ENCODE data around the gene CCDC186.

Gene CCDC186

DNA sequence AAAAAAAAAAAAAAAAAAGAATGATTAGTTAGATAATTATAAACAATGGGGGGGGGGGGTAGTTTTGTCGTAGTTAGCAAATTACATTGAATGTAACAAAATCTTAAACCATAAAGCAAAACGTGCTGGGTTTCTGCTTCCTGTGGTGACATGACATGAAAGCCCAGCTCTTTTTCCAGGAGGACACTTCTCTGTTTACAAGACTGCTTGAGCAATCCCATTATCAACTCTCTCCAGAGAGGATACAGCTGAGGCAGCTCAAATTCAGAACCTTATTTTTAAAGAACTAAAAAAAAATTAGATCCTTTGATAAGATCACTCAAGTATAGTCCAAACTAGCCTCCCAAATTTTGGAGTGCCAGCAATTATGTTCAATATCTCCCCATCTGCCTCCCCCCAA lies 71.7 kb downstream of the CCDC186 start:
- Histone ChIP-seq H3K27ac (ENCODE audit: low read length) (no peak overlapping the region), H3K27me3 (ENCODE audit: low read depth, low read length) (0 out of 2 replicates have a peak, but pooled peaks cover 4% of the 10 kb centered on the region), H3K4me3 (ENCODE audit: low read length) (no peak overlapping the region), H3K4me1 (ENCODE audit: low read length) (peaks cover 11% of the 10 kb centered on the region), H3K36me3 (replicated peaks; ENCODE audit: low read depth, low read length) (no peaks in the 10 kb centered on the region), H3K79me2 (ENCODE audit: low read length) (no peaks in the 10 kb centered on the region), H3K4me2 (ENCODE audit: low read length) (no peak overlapping the region), H2AFZ (ENCODE audit: low read depth, low read length) (no peak overlapping the region), H3K9ac (ENCODE audit: low read length) (no peak overlapping the region), H3K9me3 (ENCODE audit: insufficient read depth, low read length) (no peaks in the 10 kb centered on the region), H4K20me1 (ENCODE audit: insufficient read depth, low read length) (no peaks in the 10 kb centered on the region)
- TF ChIP-seq EZH2phosphoT487 (IDR thresholded peaks at IDR 0.05; ENCODE audit: low read depth): no peak
- TF ChIP-seq, protein P1, sequence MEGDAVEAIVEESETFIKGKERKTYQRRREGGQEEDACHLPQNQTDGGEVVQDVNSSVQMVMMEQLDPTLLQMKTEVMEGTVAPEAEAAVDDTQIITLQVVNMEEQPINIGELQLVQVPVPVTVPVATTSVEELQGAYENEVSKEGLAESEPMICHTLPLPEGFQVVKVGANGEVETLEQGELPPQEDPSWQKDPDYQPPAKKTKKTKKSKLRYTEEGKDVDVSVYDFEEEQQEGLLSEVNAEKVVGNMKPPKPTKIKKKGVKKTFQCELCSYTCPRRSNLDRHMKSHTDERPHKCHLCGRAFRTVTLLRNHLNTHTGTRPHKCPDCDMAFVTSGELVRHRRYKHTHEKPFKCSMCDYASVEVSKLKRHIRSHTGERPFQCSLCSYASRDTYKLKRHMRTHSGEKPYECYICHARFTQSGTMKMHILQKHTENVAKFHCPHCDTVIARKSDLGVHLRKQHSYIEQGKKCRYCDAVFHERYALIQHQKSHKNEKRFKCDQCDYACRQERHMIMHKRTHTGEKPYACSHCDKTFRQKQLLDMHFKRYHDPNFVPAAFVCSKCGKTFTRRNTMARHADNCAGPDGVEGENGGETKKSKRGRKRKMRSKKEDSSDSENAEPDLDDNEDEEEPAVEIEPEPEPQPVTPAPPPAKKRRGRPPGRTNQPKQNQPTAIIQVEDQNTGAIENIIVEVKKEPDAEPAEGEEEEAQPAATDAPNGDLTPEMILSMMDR (IDR thresholded peaks at IDR 0.05; ENCODE audit: low read depth, low read length): no peak

DNA sequence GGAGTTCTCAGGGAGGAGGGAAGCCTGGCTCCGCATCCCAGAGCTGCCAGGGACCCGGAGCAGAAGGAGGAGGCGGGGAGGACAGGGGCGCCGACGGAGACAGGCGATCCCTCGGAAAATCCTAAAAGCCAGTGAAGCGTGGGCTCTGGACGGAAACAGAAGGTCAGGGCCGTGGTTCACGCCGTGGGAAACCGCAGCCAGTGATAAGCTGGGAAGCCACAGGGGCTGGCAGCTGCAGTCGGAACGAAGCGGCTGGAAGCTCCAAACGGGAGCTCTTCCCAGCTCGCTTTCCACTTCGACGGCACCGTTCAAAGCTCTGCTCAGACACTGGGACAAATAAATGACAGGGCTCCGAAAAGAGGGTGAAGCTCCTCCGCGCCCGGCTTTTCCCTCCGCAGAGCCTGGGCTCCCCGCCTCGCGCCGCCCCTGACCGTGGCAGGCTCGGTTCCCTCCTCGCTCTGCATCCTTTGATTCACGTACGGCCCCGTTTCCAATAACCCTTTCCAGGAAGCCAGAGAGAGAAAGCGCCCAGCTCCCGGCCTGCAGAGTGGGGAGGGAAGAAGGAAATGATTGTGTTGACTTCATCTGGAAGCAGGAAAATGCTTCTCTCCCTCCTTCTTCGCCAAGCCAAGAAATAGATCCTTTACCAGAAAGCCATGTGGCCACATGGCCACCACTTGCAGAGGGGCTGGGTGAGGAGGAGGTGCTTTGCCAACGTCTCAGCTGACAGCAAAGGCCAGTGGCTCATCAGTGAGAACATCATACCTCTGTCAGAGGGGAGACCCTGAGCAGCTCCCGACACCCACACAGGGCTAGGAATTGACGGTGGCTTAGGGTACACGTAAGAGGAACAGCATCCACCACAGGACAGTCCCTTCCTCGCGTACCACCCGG lies 72.9 kb downstream of the CCDC186 start:
- H3K27me3 ChIP-seq (ENCODE audit: low read depth, low read length): 0 out of 2 replicates have a peak, but pooled peaks cover 7% of the 10 kb centered on the region
- H3K27ac ChIP-seq (ENCODE audit: low read length): no peak overlapping the region
- H3K4me3 ChIP-seq (ENCODE audit: low read length): no peak overlapping the region
- peaks cover 11% of the 10 kb centered on the region for H3K4me1 ChIP-seq (ENCODE audit: low read length)
- no peak overlapping the region for H2AFZ ChIP-seq (ENCODE audit: low read depth, low read length)
- no peak overlapping the region for H3K4me2 ChIP-seq (ENCODE audit: low read length)
- H3K79me2 ChIP-seq (ENCODE audit: low read length): no peaks in the 10 kb centered on the region
- TF ChIP-seq EZH2phosphoT487 (IDR thresholded peaks at IDR 0.05; ENCODE audit: low read depth): no peak
- TF ChIP-seq, protein P1 (IDR thresholded peaks at IDR 0.05; ENCODE audit: low read depth, low read length): no peak
- H3K9ac ChIP-seq (ENCODE audit: low read length): no peak overlapping the region
- no peaks in the 10 kb centered on the region for H3K36me3 ChIP-seq (replicated peaks; ENCODE audit: low read depth, low read length)
- no peaks in the 10 kb centered on the region for H4K20me1 ChIP-seq (ENCODE audit: insufficient read depth, low read length)
- no peaks in the 10 kb centered on the region for H3K9me3 ChIP-seq (ENCODE audit: insufficient read depth, low read length)

DNA sequence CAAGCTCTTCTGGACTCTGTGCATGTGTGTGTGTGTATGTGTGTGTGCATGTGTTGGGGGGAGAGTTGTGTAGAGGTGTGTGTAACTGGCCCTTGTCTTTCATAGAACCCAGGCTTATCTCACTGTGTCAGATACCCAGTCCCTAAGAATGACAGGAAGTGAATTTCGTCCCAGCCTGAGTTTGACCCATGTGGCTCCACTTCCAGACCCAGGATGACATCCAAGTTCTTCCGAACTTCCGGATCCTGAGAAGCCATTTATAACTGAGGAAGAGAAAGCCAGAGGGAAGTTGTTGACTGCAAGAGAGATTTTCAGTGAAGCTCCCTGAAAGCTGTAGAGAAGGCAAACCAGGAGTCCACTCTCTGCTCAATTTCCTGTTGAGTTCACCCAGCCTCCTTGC lies 77.1 kb downstream of the CCDC186 start:
- Histone ChIP-seq H3K27ac (ENCODE audit: low read length) (no peak overlapping the region), H3K4me2 (ENCODE audit: low read length) (no peak overlapping the region)

More for the DNA sequence above, 77.1 kb downstream of the CCDC186 start:
- Histone ChIP-seq H4K20me1 (ENCODE audit: insufficient read depth, low read length) (no peaks in the 10 kb centered on the region), H3K4me3 (ENCODE audit: low read length) (no peak overlapping the region), H3K79me2 (ENCODE audit: low read length) (no peaks in the 10 kb centered on the region), H3K4me1 (ENCODE audit: low read length) (peaks cover 11% of the 10 kb centered on the region), H3K36me3 (replicated peaks; ENCODE audit: low read depth, low read length) (no peaks in the 10 kb centered on the region), H2AFZ (ENCODE audit: low read depth, low read length) (no peak overlapping the region), H3K9ac (ENCODE audit: low read length) (no peak overlapping the region), H3K9me3 (ENCODE audit: insufficient read depth, low read length) (no peaks in the 10 kb centered on the region), H3K27me3 (ENCODE audit: low read depth, low read length) (0 out of 2 replicates have a peak, but pooled peaks cover 7% of the 10 kb centered on the region)
- TF ChIP-seq, protein P1 (IDR thresholded peaks at IDR 0.05; ENCODE audit: low read depth, low read length): no peak
- TF ChIP-seq EZH2phosphoT487 (IDR thresholded peaks at IDR 0.05; ENCODE audit: low read depth): no peak
